AG09309 (cell line): ENCODE results near the gene TMEM131L.

Experiments used
- DNase-seq: peaks from one replicate; pipeline ENCODE4 v3.0.0-alpha.2; 2010; ENCODE audit warnings: low read depth
- H3K4me3 ChIP-seq: 2 replicates; pipeline ENCODE4 v1.5.1; 2011; ENCODE audit warnings: mild to moderate bottlenecking, low read depth, low read length, moderate library complexity; ENCODE audit not compliant: control insufficient read depth
- TF ChIP-seq, protein P1 (sequence below): IDR thresholded peaks from 2 replicates; pipeline ENCODE4 v1.5.1; 2011; ENCODE audit warnings: mild to moderate bottlenecking, low read depth, low read length, inconsistent platforms; ENCODE audit not compliant: insufficient read depth, control insufficient read depth; ENCODE audit errors: missing control alignments

The TMEM131L gene

GRCh38 chr4:153518001-153518400, 51.8 kb downstream of the TMEM131L start:
- H3K4me3 ChIP-seq, result no peak overlapping the region
- TF ChIP-seq, protein P1, sequence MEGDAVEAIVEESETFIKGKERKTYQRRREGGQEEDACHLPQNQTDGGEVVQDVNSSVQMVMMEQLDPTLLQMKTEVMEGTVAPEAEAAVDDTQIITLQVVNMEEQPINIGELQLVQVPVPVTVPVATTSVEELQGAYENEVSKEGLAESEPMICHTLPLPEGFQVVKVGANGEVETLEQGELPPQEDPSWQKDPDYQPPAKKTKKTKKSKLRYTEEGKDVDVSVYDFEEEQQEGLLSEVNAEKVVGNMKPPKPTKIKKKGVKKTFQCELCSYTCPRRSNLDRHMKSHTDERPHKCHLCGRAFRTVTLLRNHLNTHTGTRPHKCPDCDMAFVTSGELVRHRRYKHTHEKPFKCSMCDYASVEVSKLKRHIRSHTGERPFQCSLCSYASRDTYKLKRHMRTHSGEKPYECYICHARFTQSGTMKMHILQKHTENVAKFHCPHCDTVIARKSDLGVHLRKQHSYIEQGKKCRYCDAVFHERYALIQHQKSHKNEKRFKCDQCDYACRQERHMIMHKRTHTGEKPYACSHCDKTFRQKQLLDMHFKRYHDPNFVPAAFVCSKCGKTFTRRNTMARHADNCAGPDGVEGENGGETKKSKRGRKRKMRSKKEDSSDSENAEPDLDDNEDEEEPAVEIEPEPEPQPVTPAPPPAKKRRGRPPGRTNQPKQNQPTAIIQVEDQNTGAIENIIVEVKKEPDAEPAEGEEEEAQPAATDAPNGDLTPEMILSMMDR, result no peak
- no peak for DNase-seq

DNA sequence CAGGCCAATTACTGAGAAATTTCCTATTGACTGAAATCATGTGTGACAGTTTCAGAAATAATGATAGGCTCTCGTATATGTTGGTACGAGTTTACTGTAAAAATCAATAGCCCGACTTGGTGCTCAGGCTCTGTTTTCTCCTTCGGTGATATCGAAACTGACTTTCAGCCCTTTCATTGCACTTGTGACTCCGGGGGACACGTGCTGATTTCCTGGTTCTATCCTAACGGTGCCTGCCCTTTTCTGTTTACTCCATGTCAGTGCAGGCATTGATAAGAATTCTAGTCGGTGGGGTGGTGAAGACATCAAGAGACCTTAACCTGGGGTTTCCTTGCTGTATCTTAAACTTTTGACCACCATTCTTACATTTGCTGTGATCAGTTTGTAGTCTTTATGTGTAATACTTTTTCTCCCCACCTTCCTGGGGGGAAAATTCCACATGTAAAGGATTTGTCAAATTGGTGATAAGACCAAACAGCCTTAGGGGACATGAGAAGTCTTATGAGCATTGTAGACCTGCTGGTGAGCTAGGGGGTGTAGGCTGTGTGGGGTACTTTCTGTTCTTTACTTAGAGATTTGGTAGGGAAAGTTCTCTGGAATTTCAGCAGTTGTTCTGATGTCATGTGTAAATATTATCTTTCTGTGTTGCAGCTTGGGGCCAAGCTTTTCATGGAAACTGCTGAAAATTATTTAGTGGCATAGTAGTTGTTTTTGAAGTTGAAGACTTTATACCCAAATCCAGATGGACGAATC, 52.7 kb downstream of the TMEM131L start:
- TF ChIP-seq, protein P1, result no peak
- no peak for DNase-seq
- no peak overlapping the region for H3K4me3 ChIP-seq

DNA sequence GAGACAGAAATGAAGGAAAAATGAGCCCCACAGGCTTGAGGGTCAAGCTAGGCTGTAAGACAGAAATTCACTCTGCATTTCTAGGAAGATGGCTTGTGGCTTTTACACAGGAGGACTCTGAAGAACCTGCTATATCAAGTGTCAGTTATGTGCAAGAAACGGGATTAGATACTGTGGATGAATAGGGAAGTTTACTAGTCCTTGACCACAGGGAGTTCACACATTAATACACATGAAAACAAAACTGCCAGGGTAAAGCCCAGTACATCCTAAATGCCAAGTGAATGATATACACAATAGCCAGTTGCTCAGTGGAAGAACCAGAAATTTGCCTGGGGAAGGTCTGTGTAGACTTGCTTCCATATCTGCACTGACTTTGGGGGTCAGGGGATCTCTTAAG, 53.5 kb downstream of the TMEM131L start:
- no peak for DNase-seq
- TF ChIP-seq, protein P1, result no peak
- no peak overlapping the region for H3K4me3 ChIP-seq

GRCh38 chr4:153520227-153520626, 54.1 kb downstream of the TMEM131L start:
- H3K4me3 ChIP-seq, result no peak overlapping the region
- DNase-seq, result no peak
- TF ChIP-seq, protein P1, result no peak

DNA sequence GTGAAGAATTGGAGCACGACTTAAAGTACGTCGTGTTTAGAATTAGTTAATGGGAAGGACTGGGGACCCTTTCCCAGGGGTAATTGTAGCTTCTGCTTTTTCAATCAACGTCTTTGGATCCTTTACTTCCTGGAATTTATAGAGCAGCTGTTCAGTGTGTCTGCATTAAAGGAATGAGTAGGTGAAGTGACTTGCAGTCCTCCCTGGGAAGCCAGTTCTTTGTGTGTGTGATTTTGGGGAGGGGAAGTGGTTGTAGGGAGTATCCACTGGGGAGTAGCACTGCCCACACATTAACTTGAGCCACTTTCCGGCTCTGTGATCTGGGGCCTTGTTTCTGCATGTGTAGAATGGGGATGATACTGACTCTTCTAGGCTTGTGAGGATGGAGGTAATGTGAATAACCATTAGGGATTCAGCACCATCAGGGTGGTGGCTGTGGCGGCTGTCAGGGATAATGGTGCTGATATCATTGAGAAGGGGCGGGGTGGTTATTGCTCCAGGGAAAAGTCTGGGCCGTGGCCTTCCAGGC, 54.7 kb downstream of the TMEM131L start:
- TF ChIP-seq, protein P1, result no peak
- no peak overlapping the region for H3K4me3 ChIP-seq
- DNase-seq, result no peak

- no peak for DNase-seq
- TF ChIP-seq, protein P1, result no peak
- no peak overlapping the region for H3K4me3 ChIP-seq
Measured at GRCh38 chr4:153521478-153521877, 55.3 kb downstream of the TMEM131L start.
